Posterior vena cava (tissue), 2 donors: ENCODE results near the gene ATG16L2. TPM values are rescaled to one million over a fixed set of nuclear protein-coding genes. Genes with fewer than 3 reads are reported as not detected.
"Not testable (repeated sequence)": the region's sequence is repeated elsewhere in the genome, so short reads cannot be mapped to it uniquely, and the experiment has no call there.

Experiments used
- DNase-seq: peaks from one replicate; pipeline ENCODE4 v3.0.0-alpha.2; 2020; ENCODE audit warnings: low spot score
- intact Hi-C, 2 donors: fragments of 100-400 bp; cut with DNase I; formaldehyde crosslinking; loops; one replicate each; pipeline versions ENCODE4 v1.14.1 to v1.14.2; 2022 to 2023
- microRNA-seq, 2 donors: library from miRNA; unstranded; fragments of <30 nt; microRNA quantifications; one replicate each; pipeline ENCODE4 v1.2.0, GENCODE V29; 2020 to 2021; ENCODE audit warnings: borderline microRNAs expressed in 2 of 2
- total RNA-seq, 2 donors: library from RNA; stranded (reverse); fragmentation: NEBNext Ultra II Directional; extraction: Animal tissue kit (Norgen Biotek cat#: 25700); gene quantifications; one replicate each; pipeline ENCODE4 v1.2.1, GENCODE V29; 2021
- donor health status: DM: yes; HTN: yes; CAD: no.
- donor health status: DM: yes; HTN: yes; CAD: no.

Gene ATG16L2
- total RNA-seq, 2 donors from 2014 or later: 13.5 to 17.6 TPM

DNA sequence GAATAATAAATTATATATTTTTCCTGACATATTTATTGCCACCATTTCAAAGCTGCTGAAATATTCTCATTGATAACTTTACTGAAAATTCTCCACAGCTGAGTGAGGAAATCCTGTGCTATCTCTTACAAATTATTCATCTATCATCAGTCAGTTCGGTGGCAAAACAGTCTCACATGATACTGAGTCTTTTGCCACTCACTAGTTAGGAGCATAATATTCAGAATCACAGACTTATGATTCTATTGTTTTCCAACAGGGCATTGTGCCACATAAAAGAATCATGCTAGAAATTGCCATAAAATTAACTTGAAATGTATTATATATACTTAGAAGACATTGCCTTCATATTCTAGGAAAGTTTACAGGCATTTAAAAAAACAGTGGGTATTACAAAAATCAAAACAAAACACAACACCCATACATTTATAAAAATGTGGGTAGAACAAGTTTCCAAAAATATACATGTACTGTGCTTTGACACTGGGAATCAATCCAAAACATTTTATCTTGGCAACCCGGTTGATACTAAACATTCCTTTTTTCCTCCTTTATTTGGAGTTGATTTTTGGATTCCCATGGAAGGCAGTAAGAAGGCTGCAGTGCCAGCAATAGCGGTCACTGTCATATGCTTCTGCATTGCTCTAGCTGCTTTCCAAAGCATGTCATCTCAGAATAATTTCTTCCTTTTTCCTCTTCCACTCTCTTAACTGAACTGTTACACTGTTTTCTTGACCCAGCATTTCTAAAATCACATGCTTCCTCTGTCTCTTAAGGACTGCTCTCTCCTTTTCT lies 42.5 kb downstream of the ATG16L2 start:
- intact Hi-C loops: no loop called here
- no peak for DNase-seq

GRCh38 chr11:72858267-72858666 lies 44.1 kb downstream of the ATG16L2 start:
- intact Hi-C loops, DNase-seq: not testable (repeated sequence)

DNA sequence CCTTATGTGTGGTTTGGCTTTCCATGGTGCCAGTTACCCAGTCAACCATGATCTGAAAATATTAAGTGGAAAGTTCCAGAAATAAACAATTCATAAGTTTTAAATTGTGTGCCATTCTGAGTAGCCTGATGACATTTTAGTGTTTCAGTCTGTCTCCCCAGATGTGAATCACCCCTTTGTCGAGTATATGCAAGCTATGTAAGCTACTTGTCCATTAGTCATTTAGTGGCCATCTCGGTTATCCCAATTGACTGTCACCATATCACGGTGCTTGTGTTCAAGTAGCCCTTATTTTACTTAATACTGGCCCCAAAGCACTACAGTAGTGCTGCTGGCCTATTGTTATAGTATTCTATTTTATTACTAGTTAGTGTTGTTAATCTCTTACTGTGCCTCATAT lies 44.9 kb downstream of the ATG16L2 start:
- intact Hi-C loops: no loop called here
- DNase-seq: no peak

DNA sequence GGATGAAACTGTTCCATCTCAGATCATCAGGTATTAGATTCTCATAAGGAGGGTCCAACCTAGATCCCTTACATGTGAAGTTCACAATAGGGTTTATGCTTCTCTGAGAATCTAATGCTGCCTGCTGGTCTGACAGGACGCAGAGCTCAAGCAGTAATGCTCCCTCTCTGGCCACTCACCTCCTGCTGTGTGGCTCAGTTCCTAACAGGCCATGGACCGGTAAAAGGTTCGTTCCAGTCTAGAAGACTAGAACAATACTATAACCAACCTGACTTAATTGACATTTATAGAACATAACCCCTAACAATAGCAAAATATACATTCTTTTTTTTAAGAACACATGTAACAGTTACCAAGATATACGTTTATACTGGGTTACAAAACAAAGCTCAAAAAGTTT lies 45.8 kb downstream of the ATG16L2 start:
- intact Hi-C loops: no loop called here
- no peak for DNase-seq

- DNase-seq: no peak
These were observed 46.4 kb downstream of the ATG16L2 start for GRCh38 chr11:72860592-72860991.

DNA sequence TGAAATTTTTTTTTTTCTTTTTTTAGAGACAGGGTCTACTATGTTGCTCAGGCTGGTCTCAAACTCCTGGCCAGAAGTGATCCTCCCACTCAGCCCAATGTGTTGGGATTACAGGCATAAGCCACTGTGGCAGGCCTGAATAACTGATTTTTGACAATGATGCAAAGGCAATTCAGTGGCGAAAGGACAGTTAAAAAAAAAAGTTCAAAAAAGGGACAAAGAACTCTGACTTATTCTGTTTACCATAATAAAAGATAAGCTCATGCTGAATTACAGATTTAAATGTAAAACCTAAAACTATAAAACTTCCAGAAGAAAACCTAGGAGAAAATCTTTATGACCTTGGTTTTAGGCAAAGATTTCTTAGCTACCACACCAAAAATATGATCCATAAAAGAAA lies 48.9 kb downstream of the ATG16L2 start:
- no peak for DNase-seq
- intact Hi-C loops: no loop called here

More at GRCh38 chr11:72860592-72860991, 46.4 kb downstream of the ATG16L2 start:
- intact Hi-C loops: no loop called here

DNA sequence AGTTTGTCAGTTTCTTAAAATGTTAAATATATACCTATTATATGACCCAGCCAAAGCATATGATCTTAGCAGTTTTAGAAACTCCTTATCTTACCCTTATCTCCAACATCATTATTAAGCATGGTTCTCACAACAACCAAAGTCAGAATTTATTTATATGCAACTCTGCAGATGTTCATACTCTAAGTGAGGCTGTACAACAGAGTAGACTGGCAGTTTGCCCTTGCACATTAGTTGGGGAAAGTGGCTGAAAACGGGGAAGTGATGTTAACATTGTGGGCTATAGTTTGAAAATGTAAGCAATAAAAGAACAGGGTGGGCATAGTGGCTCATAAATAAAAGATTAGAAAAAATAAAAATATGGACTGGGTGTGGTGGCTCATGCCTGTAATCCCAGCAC lies 49.7 kb downstream of the ATG16L2 start:
- intact Hi-C loops: no loop called here
- DNase-seq: no peak

GRCh38 chr11:72864702-72865655 lies 50.8 kb downstream of the ATG16L2 start:
- DNase-seq: no peak
- intact Hi-C loops: no loop called here

GRCh38 chr11:72867970-72868369 lies 53.8 kb downstream of the ATG16L2 start:
- intact Hi-C loops: no loop called here

DNA sequence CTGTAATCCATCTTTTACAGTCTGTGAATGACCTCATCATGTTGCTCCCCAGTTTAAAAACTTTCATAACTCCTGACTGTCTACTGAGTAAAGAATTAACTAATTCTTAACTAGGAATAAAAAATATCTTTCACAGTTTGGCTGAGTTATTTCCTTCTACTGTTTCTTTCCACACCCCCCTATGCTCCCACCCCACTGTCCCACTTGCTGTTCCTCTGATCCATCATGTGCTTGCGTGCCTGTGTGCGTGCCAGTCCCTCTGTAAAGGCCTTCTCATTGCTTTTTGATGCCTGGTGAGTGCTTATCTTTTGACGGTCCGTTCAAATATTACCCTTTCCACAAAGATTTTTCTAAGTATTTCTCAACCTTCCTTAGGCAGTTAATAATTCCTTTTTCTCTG lies 55.6 kb downstream of the ATG16L2 start:
- no peak for DNase-seq
- intact Hi-C loops: no loop called here

More at GRCh38 chr11:72867970-72868369, 53.8 kb downstream of the ATG16L2 start:
- DNase-seq: no peak

GRCh38 chr11:72871119-72871518 lies 56.9 kb downstream of the ATG16L2 start:
- DNase-seq: no peak
- intact Hi-C loops: no loop called here

- intact Hi-C loops: no loop called here
These were observed 57.8 kb downstream of the ATG16L2 start for GRCh38 chr11:72872012-72872411.

DNA sequence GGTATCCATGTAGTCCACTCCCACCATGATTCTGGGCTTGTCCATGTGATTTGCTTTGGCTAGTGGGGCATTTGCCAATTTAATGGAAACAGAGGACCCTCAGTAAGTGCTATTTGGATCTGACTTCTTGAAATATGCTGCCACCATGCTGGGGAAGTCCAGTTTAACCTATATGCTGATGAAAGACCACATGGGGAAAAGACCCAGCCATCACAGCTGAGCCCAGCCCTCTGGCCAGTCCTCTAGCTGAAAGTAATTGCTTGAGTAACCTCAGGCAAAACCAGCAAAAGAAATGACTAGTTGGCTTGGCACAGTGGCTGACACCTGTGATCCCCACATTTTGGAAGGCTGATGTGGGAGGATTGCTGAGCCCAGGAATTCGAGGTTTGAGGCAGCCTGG lies 61.5 kb downstream of the ATG16L2 start:
- no peak for DNase-seq
- intact Hi-C loops: loop anchor here in 1 of 2 donors (5.0 kb wide), 1 partner anchor 177 kb away; no protein-coding TSS in a partner anchor

More at GRCh38 chr11:72872012-72872411, 57.8 kb downstream of the ATG16L2 start:
- no peak for DNase-seq

DNA sequence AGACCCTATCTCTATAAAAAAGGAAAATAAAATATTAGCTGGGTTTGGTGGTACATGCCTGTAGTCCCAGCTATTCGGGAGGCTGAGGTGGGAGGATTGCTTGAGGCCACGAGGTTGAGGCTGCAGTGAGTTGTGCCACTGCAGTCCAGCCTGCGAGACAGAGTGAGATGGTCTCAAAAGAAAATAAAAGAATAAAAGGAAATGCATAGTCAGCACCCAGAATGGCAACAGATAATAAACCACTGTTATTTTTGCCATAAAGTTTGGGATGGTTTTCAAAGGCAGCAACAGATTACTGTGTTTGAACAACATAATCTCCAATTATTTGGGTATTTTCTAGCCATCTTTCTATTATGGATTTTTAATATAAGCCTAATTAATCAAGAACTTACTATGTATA lies 61.9 kb downstream of the ATG16L2 start:
- intact Hi-C loops: loop anchor here in 1 of 2 donors (5.0 kb wide), 1 partner anchor 176 kb away; no protein-coding TSS in a partner anchor
- no peak for DNase-seq

Small RNAs within 50 kb of the gene (microRNA-seq; reads per million reads assigned to microRNA genes)
- gene MIR4692: 0 reads per million in 2 donors

Other genes with a start within 250 kb of the ATG16L2 start
- 10 to 100 TPM; 33.0 to 38.8 TPM for gene PDE2A, start 140.0 kb upstream of the ATG16L2 start, total RNA-seq
- 10 to 100 TPM; 49.9 to 81.9 TPM for gene ARAP1, start 62.0 kb upstream of the ATG16L2 start, total RNA-seq
- 10 to 100 TPM; 20.4 to 22.1 TPM for gene STARD10, start 20.4 kb upstream of the ATG16L2 start, total RNA-seq